ENCODE data around the gene NOP9.

The NOP9 gene

DNA sequence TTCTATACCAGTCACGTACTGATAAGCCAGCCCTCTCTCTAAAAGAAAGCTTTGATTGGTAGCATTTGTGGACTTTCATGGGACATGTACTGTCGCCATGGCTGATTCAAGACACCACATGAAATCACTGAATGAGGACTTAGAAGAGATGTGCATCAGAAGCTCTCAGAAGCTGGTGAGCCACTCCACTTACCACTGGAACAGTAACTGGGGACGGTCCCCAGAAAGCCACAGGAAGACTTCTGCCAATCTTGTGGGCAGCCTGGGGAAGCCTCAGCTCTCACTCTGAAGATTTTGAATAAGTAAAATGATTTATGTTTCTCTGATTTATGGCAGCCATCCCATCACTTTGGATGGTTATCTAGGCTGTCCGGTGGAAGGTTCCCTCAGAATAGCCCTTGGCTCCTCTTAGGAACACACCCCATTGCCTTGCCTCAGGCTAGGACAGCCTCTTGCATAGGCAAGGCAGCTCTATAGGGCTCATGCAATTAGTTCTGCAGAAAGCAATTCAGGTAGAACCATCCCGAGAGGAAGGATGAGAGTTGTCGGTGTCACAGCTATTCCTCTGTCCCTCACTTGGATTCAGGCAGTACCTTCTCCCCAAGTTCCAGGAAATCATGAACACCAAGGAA is 9.9 kb upstream of the NOP9 start:
- in situ Hi-C loops (cut with MboI; ENCODE audit: low sequenced_read_pairs, unreplicated experiment): loop anchor here (5.0 kb wide), 1 partner anchor 42 kb away; no protein-coding TSS in a partner anchor
- no peak for TF ChIP-seq CTCF (IDR thresholded peaks at IDR 0.05; ENCODE audit: borderline replicate concordance, control extremely low read depth, extremely low read depth, insufficient read depth, missing control alignments)
- peak; percentile 64 for DNase-seq (ENCODE audit: low spot score)

GRCh38 chr14:24290746-24291145 is 8.9 kb upstream of the NOP9 start:
- in situ Hi-C loops (cut with MboI; ENCODE audit: low sequenced_read_pairs, unreplicated experiment): no loop called here
- no peak for TF ChIP-seq CTCF (IDR thresholded peaks at IDR 0.05; ENCODE audit: borderline replicate concordance, control extremely low read depth, extremely low read depth, insufficient read depth, missing control alignments)
- DNase-seq (ENCODE audit: low spot score): no peak

GRCh38 chr14:24291446-24292117 is 8.1 kb upstream of the NOP9 start:
- DNase-seq (ENCODE audit: low spot score): no peak
- TF ChIP-seq CTCF (IDR thresholded peaks at IDR 0.05; ENCODE audit: borderline replicate concordance, control extremely low read depth, extremely low read depth, insufficient read depth, missing control alignments): no peak
- in situ Hi-C loops (cut with MboI; ENCODE audit: low sequenced_read_pairs, unreplicated experiment): no loop called here

- DNase-seq (ENCODE audit: low spot score): no peak
- TF ChIP-seq CTCF (IDR thresholded peaks at IDR 0.05; ENCODE audit: borderline replicate concordance, control extremely low read depth, extremely low read depth, insufficient read depth, missing control alignments): no peak
- in situ Hi-C loops (cut with MboI; ENCODE audit: low sequenced_read_pairs, unreplicated experiment): no loop called here
Observed at GRCh38 chr14:24292118-24292807, 7.4 kb upstream of the NOP9 start.

DNA sequence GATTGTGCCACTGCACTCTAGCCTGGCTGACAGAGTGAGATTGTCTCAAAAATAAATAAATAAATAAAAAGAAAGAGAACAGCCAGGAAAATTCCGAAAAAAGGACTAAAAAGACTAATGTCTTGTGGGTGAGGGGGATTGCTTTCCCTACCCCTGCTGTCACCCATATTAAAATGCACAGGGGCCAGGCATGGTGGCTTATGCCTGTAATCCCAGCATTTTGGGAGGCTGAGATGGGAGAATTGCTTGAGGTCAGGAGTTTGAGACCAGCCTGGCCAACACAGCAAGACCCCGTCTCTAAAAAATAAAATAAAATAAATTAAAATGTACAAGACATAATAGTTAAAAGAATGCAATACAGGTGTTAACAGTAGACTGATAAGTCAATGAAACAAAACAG is 6.1 kb upstream of the NOP9 start:
- no peak for DNase-seq (ENCODE audit: low spot score)
- in situ Hi-C loops (cut with MboI; ENCODE audit: low sequenced_read_pairs, unreplicated experiment): no loop called here
- TF ChIP-seq CTCF (IDR thresholded peaks at IDR 0.05; ENCODE audit: borderline replicate concordance, control extremely low read depth, extremely low read depth, insufficient read depth, missing control alignments): no peak

DNA sequence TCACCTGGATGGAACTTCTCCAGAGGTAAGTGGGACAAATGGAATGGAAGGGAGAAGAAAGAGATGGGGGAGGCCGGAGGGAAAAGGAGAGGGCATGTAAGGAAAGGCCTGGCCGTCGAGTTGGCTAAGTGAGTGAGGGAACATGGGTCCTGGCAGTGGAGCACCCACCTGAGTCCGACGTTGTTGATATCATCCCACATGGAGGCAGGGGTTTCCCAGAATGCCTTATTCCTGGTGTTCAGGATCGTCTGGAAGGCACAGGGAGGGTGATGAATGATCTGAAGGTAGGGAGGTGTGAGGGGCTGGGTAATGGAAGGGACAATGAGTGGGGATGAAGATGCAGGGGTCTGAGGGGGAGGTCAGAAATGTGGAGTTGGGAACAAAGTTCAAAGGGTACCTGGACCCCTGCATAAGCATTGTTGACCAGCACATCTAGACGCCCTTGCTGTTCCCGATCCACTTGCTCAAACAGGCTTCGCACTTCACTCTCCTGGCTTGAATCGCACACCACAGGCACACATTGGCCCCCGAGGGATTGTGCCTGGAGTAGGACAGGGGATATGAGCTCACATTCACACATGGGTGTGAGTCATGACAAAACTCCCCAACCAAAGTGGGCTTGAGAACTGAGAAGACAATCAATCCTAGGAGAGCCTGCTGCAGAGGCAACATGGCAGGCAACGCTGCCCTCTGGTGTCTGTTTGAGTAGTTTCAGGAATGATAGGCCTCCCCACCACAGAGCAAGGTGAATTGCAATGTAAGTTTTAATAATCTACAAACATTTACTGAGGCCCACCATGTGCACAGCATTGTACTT is 3.1 kb upstream of the NOP9 start:
- peak; percentile 82 for DNase-seq (ENCODE audit: low spot score)

More for the DNA sequence above, 3.1 kb upstream of the NOP9 start:
- in situ Hi-C loops (cut with MboI; ENCODE audit: low sequenced_read_pairs, unreplicated experiment): no loop called here
- peak; percentile 61 for TF ChIP-seq CTCF (IDR thresholded peaks at IDR 0.05; ENCODE audit: borderline replicate concordance, control extremely low read depth, extremely low read depth, insufficient read depth, missing control alignments)

Measured in GM13976 (cell line).